ENCODE data around the gene PLEKHA4. TPM values are rescaled to one million over a fixed set of nuclear protein-coding genes. Genes with fewer than 3 reads are reported as not detected.
"Not testable (repeated sequence)": the region's sequence is repeated elsewhere in the genome, so short reads cannot be mapped to it uniquely, and the experiment has no call there.

The PLEKHA4 gene
- total RNA-seq, 1 donor, result 1.3 TPM

DNA sequence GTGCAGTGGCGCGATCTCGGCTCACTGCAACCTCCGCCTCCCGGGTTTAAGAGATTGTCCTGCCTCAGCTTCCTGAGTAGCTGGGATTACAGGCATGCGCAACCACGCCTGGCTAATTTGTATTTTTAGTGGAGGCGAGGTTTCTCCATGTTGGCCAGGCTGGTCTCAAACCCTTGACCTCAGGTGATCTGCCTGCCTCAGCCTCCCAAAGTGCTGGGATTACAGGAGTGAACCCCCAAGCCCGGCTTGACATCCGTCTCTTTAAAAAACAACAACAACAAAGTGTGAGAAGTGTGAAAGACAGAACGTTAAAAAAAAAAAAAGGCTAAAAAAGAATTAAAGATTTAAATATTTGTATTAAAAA lies 31.0 kb upstream of the PLEKHA4 start:
- H3K4me3 ChIP-seq (ENCODE audit: low read length), result peak overlapping the region; percentile 97
- H3K4me1 ChIP-seq (ENCODE audit: insufficient read depth, low read length), result peaks cover 38% of the 10 kb centered on the region

DNA sequence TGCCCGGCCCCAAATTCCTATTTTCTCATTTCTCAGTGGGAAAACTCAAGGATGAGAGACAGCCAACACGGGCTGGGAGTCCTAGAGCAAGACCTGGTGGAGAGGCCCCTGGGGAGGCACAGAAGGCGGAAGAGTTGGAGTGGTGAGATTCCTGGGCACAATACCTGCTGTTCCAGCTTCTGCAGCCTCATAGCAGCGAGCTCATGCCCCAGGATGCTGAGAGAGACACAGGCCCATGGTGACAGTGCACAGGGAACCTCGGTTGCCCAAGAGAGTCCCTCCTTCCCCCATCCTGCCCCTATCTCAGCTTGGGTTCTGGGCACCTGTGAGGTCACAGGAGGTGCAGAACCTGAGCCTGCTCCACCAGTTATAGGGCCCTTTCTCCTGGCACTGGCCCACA lies 28.8 kb upstream of the PLEKHA4 start:
- Histone ChIP-seq H3K4me1 (ENCODE audit: insufficient read depth, low read length) (peaks cover 29% of the 10 kb centered on the region), H3K9me3 (ENCODE audit: low read depth, low read length) (no peaks in the 10 kb centered on the region), H3K4me3 (ENCODE audit: low read length) (no peak overlapping the region), H3K27me3 (ENCODE audit: insufficient read depth, low read length) (peaks cover 16% of the 10 kb centered on the region)

More for the DNA sequence above, 31.0 kb upstream of the PLEKHA4 start:
- H3K9me3 ChIP-seq (ENCODE audit: low read depth, low read length), result not testable (repeated sequence)
- peaks cover 12% of the 10 kb centered on the region for H3K27me3 ChIP-seq (ENCODE audit: insufficient read depth, low read length)

DNA sequence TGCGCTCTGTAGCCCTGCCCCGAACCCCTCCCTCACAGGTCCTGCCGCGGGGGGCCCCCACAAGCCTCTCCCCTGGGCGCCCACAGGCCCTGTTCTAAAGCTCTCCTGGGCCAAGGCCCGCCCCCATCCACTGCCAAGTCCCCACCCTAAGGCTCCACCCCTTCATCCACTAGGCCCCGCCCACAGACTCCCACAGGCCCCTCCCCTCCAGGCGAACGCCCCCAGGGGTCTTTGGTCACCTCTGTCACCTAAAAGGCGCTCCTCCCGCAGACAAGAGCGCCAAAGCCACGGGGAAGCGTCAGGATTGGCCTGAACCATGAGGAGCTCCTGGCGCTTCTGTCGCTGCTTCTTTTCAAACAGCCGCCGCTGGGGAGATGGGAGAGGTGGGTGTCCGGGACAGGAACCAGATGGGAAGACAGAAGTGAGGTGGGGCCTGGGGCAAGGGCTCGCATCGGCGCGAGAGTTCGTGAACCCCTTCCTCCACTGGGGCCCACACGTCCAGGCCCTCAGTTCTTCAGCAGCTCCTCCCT lies 27.8 kb upstream of the PLEKHA4 start:
- Histone ChIP-seq H3K9me3 (ENCODE audit: low read depth, low read length) (no peaks in the 10 kb centered on the region), H3K27me3 (ENCODE audit: insufficient read depth, low read length) (peaks cover 16% of the 10 kb centered on the region), H3K4me3 (ENCODE audit: low read length) (no peak overlapping the region)

DNA sequence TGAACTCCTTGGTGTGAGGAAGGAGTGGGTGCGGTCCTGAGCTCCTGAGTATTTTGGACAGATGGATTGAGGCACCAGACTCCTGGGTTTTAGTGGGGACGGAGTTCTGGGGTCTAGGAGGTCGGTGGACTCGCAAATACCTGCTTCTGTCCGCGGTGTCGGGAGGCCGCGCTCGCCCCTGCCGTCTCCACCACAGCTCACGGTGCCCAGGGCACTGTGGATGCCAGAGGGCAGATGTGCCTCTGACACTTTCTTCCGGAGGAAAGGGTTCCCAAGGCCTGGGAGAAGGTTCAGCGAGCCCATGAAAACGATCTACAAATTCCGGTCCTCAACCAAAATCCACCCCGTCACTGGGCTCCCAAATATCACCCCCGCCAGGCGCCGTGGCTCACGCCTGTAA lies 26.8 kb upstream of the PLEKHA4 start:
- H3K4me3 ChIP-seq (ENCODE audit: low read length), result no peak overlapping the region
- H3K27me3 ChIP-seq (ENCODE audit: insufficient read depth, low read length), result peaks cover 16% of the 10 kb centered on the region
- peaks cover 11% of the 10 kb centered on the region for H3K4me1 ChIP-seq (ENCODE audit: insufficient read depth, low read length)
- H3K9me3 ChIP-seq (ENCODE audit: low read depth, low read length), result no peaks in the 10 kb centered on the region

More for the DNA sequence above, 27.8 kb upstream of the PLEKHA4 start:
- peaks cover 20% of the 10 kb centered on the region for H3K4me1 ChIP-seq (ENCODE audit: insufficient read depth, low read length)

DNA sequence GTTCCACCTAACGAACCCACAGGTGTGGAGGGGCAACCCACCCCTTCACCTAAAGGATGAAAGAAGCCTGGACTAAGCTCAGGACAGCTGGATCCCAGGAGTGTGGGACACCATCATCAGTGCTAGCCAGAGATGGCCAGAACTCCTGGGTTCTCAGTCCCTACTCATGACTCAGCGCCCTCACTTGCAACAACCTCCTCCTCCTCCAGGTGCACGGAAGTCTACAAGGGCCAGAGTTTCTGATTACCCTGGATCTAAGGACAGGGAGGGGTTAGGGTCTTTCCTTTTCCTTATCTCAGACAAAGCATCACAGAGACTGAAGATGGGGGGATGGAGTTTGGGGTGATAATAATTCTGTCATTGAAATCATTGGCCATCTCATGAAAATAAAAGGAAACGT lies 22.1 kb upstream of the PLEKHA4 start:
- H3K27me3 ChIP-seq (ENCODE audit: insufficient read depth, low read length), result peaks cover 15% of the 10 kb centered on the region
- H3K4me3 ChIP-seq (ENCODE audit: low read length), result no peak overlapping the region
- H3K9me3 ChIP-seq (ENCODE audit: low read depth, low read length), result no peaks in the 10 kb centered on the region
- no peaks in the 10 kb centered on the region for H3K4me1 ChIP-seq (ENCODE audit: insufficient read depth, low read length)

DNA sequence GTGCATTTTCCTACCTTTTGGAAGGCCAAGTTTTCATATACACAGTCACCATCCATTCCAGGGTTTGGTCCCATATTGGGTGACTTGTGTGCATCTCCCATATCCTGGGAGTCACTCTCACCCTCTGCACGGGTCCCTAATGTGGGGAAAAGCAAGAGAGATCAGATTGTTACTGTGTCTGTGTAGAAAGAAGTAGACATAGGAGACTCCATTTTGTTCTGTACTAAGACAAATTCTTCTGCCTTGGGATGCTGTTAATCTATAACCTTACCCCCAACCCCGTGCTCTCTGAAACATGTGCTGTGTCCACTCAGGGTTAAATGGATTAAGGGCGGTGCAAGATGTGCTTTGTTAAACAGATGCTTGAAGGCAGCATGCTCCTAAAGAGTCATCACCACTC lies 21.1 kb upstream of the PLEKHA4 start:
- H3K9me3 ChIP-seq (ENCODE audit: low read depth, low read length); H3K27me3 ChIP-seq (ENCODE audit: insufficient read depth, low read length); H3K4me3 ChIP-seq (ENCODE audit: low read length); H3K4me1 ChIP-seq (ENCODE audit: insufficient read depth, low read length): not testable (repeated sequence)

DNA sequence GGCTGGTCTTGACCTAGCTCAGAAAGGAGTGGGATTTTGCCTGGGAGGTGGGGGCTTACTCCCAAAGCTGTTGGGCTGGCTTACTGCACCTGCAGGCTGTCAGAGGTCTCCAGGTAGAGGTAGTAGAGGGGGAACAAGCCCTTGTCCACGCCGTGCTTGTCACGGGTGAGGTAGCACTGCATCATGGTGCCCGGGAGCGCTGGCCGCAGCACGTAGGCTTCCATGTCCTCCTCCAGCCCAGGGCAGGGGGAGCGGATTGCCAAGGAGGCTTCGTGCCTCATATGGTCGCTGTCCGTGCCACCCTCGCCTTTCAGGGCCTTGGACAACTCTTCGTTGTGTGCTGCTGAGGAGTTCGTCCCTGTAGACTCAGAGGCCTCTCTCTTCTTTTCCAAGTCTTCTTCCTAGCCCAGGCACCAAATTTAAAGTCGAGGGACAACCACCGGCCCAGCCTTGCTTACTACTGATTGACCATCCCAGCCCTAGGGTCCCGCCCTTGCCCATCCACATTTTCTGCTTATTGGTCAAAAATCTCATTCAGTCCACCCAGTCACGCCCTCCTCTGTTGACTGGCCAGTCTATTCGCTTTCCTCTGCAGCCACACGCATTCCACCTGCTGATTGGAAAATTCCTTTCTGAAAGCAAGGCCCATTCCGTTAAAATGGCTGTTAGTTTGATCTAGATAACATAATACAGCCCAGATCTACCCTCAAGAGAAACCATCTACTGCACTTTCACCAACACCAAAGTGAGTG lies 19.6 kb upstream of the PLEKHA4 start:
- Histone ChIP-seq H3K4me1 (ENCODE audit: insufficient read depth, low read length) (no peaks in the 10 kb centered on the region), H3K9me3 (ENCODE audit: low read depth, low read length) (no peaks in the 10 kb centered on the region), H3K4me3 (ENCODE audit: low read length) (no peak overlapping the region), H3K27me3 (ENCODE audit: insufficient read depth, low read length) (no peaks in the 10 kb centered on the region)

DNA sequence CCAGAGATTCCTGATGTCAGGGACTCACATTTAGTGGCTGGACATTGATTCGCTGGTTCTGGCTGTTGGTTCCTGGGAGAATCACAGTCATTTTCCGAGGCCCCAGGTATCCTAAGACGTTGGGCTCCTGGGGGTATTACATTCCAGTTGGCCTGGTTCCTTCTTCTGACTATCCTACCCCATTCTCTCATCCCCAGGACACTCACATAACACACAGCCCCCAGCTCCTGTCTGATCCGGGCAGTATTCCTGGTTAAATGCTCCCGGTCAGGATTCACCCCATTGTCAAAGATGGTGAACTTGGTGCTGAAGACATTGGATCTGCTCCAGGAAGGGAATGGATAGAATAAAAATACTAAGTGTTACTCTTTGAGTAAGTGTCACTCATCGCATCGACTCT lies 15.3 kb upstream of the PLEKHA4 start:
- no peak overlapping the region for H3K4me3 ChIP-seq (ENCODE audit: low read length)
- H3K27me3 ChIP-seq (ENCODE audit: insufficient read depth, low read length), result no peaks in the 10 kb centered on the region
- H3K9me3 ChIP-seq (ENCODE audit: low read depth, low read length), result no peaks in the 10 kb centered on the region
- H3K4me1 ChIP-seq (ENCODE audit: insufficient read depth, low read length), result peaks cover 11% of the 10 kb centered on the region

DNA sequence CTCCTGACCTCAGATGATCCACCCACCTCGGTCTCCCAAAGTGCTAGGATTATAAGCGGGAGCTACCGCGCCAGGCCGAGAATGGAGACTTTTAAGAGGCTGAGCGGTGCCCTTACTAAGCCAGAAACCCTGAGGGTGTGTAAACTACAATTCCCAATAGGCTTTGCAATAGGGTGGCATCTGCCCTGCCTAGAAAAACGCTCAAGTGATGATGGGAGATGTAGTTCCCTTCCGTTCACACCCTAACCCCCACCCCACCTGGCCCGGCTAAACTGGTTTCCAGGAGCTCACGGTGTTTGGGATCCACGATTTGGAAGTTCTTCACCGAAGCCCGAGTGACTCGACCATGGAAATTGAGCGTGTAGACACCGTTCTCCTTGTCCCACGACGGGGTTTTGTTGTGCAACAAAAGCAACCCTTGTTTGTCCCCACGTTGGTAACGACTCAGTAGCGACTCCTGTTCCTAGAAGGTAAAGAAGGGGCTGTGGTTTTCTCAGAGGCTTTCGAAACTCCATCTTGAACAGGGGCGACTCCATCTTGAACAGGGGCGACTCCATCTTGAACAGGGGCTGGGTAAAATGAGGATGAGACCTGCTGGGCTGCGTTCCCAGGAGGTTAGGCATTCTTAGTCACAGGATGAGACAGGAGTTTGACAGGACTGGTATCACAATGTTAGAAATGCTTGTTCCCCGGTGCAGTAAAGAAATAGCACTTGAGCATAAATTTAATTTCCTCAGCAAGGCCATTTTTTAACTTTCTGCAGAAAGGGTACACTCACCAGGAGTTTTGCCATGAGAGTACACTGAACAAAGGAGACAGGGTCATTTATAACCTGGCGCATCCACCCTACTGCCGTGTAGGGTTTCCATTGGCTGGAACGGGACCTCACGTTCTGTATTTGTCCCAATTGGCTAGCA lies 13.6 kb upstream of the PLEKHA4 start:
- Histone ChIP-seq H3K27me3 (ENCODE audit: insufficient read depth, low read length) (no peaks in the 10 kb centered on the region), H3K4me3 (ENCODE audit: low read length) (no peak overlapping the region), H3K4me1 (ENCODE audit: insufficient read depth, low read length) (peaks cover 23% of the 10 kb centered on the region), H3K9me3 (ENCODE audit: low read depth, low read length) (no peaks in the 10 kb centered on the region)

DNA sequence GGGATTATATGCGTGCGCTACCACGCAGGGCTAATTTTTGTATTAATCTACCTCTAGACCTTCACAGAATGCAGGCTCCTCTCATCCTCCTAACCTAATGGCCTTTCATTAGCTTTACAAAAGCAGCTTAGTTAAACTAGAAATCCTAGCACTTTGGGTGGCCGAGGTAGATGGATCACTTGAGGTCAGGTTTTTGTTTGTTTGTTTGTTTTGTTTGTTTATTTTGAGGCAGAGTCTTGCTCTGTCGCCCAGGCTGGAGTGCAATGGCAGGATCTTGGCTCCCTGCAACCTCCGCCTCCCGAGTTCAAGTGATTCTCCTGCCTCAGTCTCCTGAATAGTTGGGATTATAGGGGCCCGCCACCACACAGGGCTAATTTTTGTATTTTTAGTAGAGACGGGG lies 11.3 kb upstream of the PLEKHA4 start:
- H3K4me3 ChIP-seq (ENCODE audit: low read length); H3K27me3 ChIP-seq (ENCODE audit: insufficient read depth, low read length): not testable (repeated sequence)

DNA sequence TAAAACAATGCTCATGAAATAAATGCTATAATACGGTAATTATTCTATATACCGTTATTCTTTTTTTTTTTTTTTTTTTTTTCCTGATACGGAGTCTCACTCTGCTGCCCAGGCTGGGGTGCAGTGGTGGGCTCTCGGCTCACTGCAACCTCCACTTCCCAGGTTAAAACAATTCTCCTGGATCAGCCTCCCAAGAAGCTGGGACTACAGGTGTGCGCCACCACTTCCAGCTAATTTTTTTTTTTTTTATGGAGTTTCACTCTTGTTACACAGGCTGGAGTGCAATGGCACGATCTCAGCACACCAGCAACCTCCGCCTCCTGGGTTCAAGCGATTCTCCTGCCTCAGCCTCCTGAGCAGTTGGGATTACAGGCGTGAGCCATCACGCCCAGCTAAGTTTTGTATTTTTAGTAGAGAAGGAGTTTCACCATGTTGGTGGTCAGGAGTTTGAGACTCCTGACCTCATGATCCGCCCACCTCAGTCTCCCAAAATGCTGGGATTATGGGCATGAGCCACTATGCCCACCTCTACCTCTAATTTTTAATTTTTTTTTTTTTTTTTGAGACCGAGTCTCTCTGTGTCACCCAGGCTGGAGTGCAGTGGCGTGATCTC lies 10.7 kb upstream of the PLEKHA4 start:
- Histone ChIP-seq H3K4me1 (ENCODE audit: insufficient read depth, low read length) (peaks cover 48% of the 10 kb centered on the region), H3K27me3 (ENCODE audit: insufficient read depth, low read length) (no peaks in the 10 kb centered on the region), H3K4me3 (ENCODE audit: low read length) (no peak overlapping the region), H3K9me3 (ENCODE audit: low read depth, low read length) (no peaks in the 10 kb centered on the region)

More for the DNA sequence above, 11.3 kb upstream of the PLEKHA4 start:
- not testable (repeated sequence) for H3K9me3 ChIP-seq (ENCODE audit: low read depth, low read length)
- peaks cover 43% of the 10 kb centered on the region for H3K4me1 ChIP-seq (ENCODE audit: insufficient read depth, low read length)

DNA sequence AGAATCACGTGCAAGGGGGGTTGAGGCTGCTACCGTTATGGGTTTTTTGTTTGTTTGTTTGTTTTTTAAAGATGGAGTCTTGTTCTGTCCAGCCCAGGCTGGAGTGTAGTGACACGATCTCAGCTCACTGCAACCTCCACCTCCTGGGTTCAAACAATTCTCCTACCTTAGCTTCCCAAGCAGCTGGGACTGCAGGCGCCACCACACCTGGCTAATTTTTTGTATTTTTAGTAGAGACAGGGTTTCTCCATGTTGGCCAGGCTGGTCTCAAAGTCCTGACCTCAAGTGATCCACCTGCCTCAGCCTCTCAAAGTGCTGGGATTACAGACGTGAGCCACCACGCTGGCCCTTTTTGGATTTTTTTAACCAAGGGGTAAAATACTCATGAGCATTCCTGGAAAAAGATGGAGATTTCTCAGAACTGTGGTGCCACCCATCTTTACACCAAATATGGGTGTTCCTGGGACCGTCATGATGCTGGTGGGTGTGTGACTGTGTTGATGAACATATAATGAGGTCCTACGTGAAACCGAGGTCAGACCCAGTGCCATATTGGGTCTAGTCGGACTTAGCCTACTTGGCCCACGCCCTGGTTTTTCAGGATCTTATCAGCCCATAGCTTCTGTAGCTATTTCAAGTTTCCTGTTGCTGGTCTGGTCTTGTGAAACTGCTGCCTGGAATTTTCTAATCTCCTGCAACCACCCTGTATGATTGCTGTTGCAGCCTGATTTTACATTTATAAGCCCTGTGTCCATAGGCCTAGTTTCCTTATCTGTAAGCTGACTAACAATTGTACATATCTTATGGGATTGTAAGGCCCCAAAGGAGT lies 10.0 kb upstream of the PLEKHA4 start:
- Histone ChIP-seq H3K9me3 (ENCODE audit: low read depth, low read length) (no peaks in the 10 kb centered on the region), H3K4me1 (ENCODE audit: insufficient read depth, low read length) (peaks cover 56% of the 10 kb centered on the region), H3K27me3 (ENCODE audit: insufficient read depth, low read length) (no peaks in the 10 kb centered on the region), H3K4me3 (ENCODE audit: low read length) (no peak overlapping the region)

DNA sequence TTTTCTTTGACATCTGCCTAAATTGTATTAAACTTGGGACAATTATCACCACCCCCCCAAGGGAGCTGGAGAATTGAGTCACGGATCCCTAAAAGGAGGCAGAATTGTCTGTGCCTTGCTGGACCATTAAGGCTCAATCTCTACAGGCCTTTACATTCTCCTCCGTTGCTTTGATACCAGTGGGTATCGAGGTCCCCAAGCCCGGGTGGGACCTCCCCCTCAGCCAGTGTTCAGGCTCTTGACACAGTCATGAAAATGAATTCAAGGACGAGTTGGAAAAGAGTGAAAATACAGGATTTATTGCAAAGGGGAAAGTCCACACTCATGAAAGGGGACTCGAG lies 9.4 kb upstream of the PLEKHA4 start:
- H3K4me1 ChIP-seq (ENCODE audit: insufficient read depth, low read length), result peaks cover 60% of the 10 kb centered on the region
- H3K4me3 ChIP-seq (ENCODE audit: low read length), result no peak overlapping the region
- no peaks in the 10 kb centered on the region for H3K9me3 ChIP-seq (ENCODE audit: low read depth, low read length)
- no peaks in the 10 kb centered on the region for H3K27me3 ChIP-seq (ENCODE audit: insufficient read depth, low read length)

DNA sequence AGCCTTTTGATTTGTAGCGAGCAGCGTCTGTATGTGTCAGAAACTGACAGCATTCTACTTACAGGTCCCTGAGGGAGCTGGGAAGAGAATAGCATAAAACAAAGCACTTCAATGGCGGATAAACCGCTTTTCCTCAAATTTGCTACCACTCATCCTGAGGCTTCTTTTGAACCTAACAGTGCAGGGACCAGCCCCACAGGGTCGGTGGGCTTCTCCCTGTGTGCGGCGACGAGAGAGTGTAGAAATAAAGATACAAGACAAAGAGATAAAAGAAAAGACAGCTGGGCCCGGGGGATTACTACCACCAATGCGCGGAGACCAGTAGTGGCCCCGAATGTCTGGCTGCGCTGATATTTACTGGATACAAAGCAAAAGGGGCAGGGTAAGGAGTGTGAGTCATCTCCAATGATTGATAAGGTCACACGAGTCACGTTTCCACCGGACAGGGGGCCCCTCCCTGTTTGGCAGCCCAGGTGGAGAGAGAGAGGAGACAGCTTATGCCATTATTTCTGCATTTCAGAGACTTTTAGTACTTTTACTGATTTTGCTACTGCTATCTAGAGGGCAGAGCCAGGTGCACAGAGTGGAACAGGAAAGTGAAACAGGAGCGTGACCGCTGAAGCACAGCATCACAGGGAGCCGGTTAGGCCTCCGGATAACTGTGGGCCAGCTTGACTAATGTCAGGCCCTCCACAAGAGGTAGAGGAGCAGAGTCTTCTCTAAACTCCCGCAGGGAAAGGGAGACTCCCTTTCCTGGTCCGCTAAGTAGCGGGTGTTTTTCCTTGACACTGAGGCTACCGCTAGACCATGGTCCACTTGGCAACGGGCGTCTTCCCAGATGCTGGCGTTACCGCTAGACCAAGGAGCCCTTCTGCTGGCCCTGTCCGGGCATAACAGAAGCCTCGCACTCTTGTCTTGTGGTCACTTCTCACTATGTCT lies 7.9 kb upstream of the PLEKHA4 start:
- H3K4me1 ChIP-seq (ENCODE audit: insufficient read depth, low read length), result peaks cover 53% of the 10 kb centered on the region
- not testable (repeated sequence) for H3K9me3 ChIP-seq (ENCODE audit: low read depth, low read length); H3K27me3 ChIP-seq (ENCODE audit: insufficient read depth, low read length)
- H3K4me3 ChIP-seq (ENCODE audit: low read length), result peak overlapping the region; percentile 84
